GM23338 (cell line): ENCODE data around the gene POLR2A. TPM values are rescaled to one million over a fixed set of nuclear protein-coding genes. Genes with fewer than 3 reads are reported as not detected.

Source experiments
- ATAC-seq: fragments of 200-7000 bp; cut with Tn5 transposase; 3 replicates; pipeline ENCODE4 v1.9.1; 2020
- DNase-seq: peaks from one replicate; pipeline ENCODE4 v3.0.0-alpha.2; 2015; ENCODE audit warnings: low spot score
- H2AFZ ChIP-seq: fragments of 200-600 bp; sonication (generic); 2 replicates; pipeline ENCODE4 v1.8.0; 2016; ENCODE audit warnings: antibody characterized with exemption, mild to moderate bottlenecking, moderate library complexity
- H3F3A ChIP-seq: fragments of 200-600 bp; sonication (generic); replicated peaks from 2 replicates; pipeline ENCODE4 v1.8.0; 2017; ENCODE audit warnings: antibody characterized with exemption, mixed run types, low read depth
- H3K27ac ChIP-seq: fragments of 200-600 bp; sonication (generic); 2 replicates; pipeline ENCODE4 v1.6.1; 2016; ENCODE audit warnings: low read depth
- H3K27me3 ChIP-seq: fragments of 200-600 bp; sonication (generic); 2 replicates; pipeline ENCODE4 v1.8.0; 2016; ENCODE audit warnings: mild to moderate bottlenecking, mixed run types, moderate library complexity; ENCODE audit not compliant: insufficient read depth
- H3K36me3 ChIP-seq: fragments of 200-600 bp; sonication (generic); 2 replicates; pipeline ENCODE4 v1.8.0; 2016; ENCODE audit warnings: mild to moderate bottlenecking; ENCODE audit not compliant: insufficient read depth
- H3K4me1 ChIP-seq: fragments of 200-600 bp; sonication (generic); 2 replicates; pipeline ENCODE4 v1.8.0; 2016; ENCODE audit warnings: mild to moderate bottlenecking, moderate library complexity; ENCODE audit not compliant: insufficient read depth
- H3K4me2 ChIP-seq: fragments of 200-600 bp; sonication (generic); 2 replicates; pipeline ENCODE4 v1.7.1; 2017; ENCODE audit warnings: mixed run types
- H3K4me3 ChIP-seq: fragments of 200-600 bp; sonication (generic); 2 replicates; pipeline ENCODE4 v1.6.1; 2016; ENCODE audit warnings: mixed run types
- H3K79me2 ChIP-seq: fragments of 200-600 bp; sonication (generic); replicated peaks from 2 replicates; pipeline ENCODE4 v1.8.0; 2017; ENCODE audit warnings: mild to moderate bottlenecking; ENCODE audit not compliant: insufficient read depth
- H3K9me2 ChIP-seq: fragments of 200-600 bp; sonication (generic); 2 replicates; pipeline ENCODE4 v1.8.0; 2017; ENCODE audit not compliant: insufficient read depth
- H4K20me1 ChIP-seq: fragments of 200-600 bp; sonication (generic); replicated peaks from 2 replicates; pipeline ENCODE4 v1.8.0; 2017; ENCODE audit warnings: mild to moderate bottlenecking; ENCODE audit not compliant: insufficient read depth
- H3K27ac Mint-ChIP-seq: 2 replicates; pipeline ENCODE4 v1.8.0; 2020; ENCODE audit warnings: inconsistent platforms, mild to moderate bottlenecking, moderate library complexity, mixed read lengths
- H3K27me3 Mint-ChIP-seq: 3 replicates; pipeline ENCODE4 v1.8.0; 2022; ENCODE audit warnings: low read depth, mild to moderate bottlenecking, moderate library complexity, mixed read lengths, inconsistent platforms; ENCODE audit not compliant: insufficient read depth, poor library complexity
- H3K36me3 Mint-ChIP-seq: 3 replicates; pipeline ENCODE4 v1.8.0; 2021; ENCODE audit warnings: low read depth, mild to moderate bottlenecking, inconsistent platforms, moderate library complexity, mixed read lengths
- H3K4me1 Mint-ChIP-seq: 3 replicates; pipeline ENCODE4 v1.8.0; 2020; ENCODE audit warnings: mild to moderate bottlenecking, inconsistent platforms, mixed read lengths
- H3K4me3 Mint-ChIP-seq: 3 replicates; pipeline ENCODE4 v1.8.0; 2021; ENCODE audit warnings: moderate library complexity, mild to moderate bottlenecking, inconsistent platforms, mixed read lengths
- H3K9me3 Mint-ChIP-seq: 3 replicates; pipeline ENCODE4 v1.8.0; 2020; ENCODE audit warnings: moderate library complexity, mild to moderate bottlenecking, inconsistent platforms, mixed read lengths
- CREB1 ChIP-seq: fragments of 250-450 bp; sonication (Bioruptor Pico); IDR thresholded peaks from 2 replicates; pipeline ENCODE4 v1.5.0; 2020; ENCODE audit warnings: low read depth, mild to moderate bottlenecking, moderate library complexity
- EZH2 ChIP-seq: fragments of 200-600 bp; sonication (generic); IDR thresholded peaks from one replicate; pipeline ENCODE4 v1.8.0; 2017; ENCODE audit warnings: antibody characterized with exemption, mild to moderate bottlenecking, low read depth; ENCODE audit not compliant: unreplicated experiment
- EZH2phosphoT487 ChIP-seq: fragments of 200-600 bp; sonication (generic); IDR thresholded peaks from one replicate; pipeline ENCODE4 v1.8.1; 2018; ENCODE audit warnings: antibody characterized with exemption; ENCODE audit not compliant: unreplicated experiment
- JUNB ChIP-seq: IDR thresholded peaks from one replicate; pipeline ENCODE4 v1.6.1; 2016; ENCODE audit warnings: antibody characterized with exemption; ENCODE audit not compliant: unreplicated experiment
- NANOG ChIP-seq: IDR thresholded peaks from 2 replicates; pipeline ENCODE4 v1.6.1; 2016; ENCODE audit warnings: antibody characterized with exemption, borderline replicate concordance
- POLR2AphosphoS5 ChIP-seq: IDR thresholded peaks from 2 replicates; pipeline ENCODE4 v1.6.1; 2016; ENCODE audit warnings: antibody characterized with exemption, low read depth
- STAT1 ChIP-seq: IDR thresholded peaks from one replicate; pipeline ENCODE4 v1.6.1; 2016; ENCODE audit warnings: antibody characterized with exemption; ENCODE audit not compliant: unreplicated experiment
- ZNF114 ChIP-seq: fragments of 250-450 bp; sonication (Bioruptor Pico); IDR thresholded peaks from 2 replicates; pipeline ENCODE4 v1.5.0; 2020; ENCODE audit warnings: mild to moderate bottlenecking, moderate library complexity
- polyA plus RNA-seq: library from polyadenylated mRNA; unstranded; fragments of >200 nt; fragmentation: Nextera tagmentation; extraction: Ambion mirVana; gene quantifications from 2 replicates; pipeline ENCODE4 v1.2.1, GENCODE V29; 2016
- total RNA-seq: library from RNA; depleted of rRNA; stranded (reverse); fragments of >200 nt; shearing (Covaris generic); gene quantifications from 2 replicates; pipeline ENCODE4 v1.2.3, GENCODE V29; 2014
- TF ChIP-seq, protein P1 (sequence below): IDR thresholded peaks from one replicate; pipeline ENCODE4 v1.6.1; 2018; ENCODE audit warnings: antibody characterized with exemption; ENCODE audit not compliant: unreplicated experiment
- TF ChIP-seq, protein P2 (sequence below), 2 experiments: fragments of 200-600 bp in 1 of 2; sonication (generic) in 1 of 2; conservative IDR thresholded peaks; 2 replicates each; pipeline versions ENCODE4 v1.5.1 to v1.6.1; 2016 to 2017; ENCODE audit warnings: antibody characterized with exemption in 2 of 2, low read depth in 2 of 2, mild to moderate bottlenecking in 2 of 2, moderate library complexity in 1 of 2

The POLR2A gene
- total and polyA plus RNA-seq, 2 experiments from 2014 or later: 56.8 to 151 TPM

DNA sequence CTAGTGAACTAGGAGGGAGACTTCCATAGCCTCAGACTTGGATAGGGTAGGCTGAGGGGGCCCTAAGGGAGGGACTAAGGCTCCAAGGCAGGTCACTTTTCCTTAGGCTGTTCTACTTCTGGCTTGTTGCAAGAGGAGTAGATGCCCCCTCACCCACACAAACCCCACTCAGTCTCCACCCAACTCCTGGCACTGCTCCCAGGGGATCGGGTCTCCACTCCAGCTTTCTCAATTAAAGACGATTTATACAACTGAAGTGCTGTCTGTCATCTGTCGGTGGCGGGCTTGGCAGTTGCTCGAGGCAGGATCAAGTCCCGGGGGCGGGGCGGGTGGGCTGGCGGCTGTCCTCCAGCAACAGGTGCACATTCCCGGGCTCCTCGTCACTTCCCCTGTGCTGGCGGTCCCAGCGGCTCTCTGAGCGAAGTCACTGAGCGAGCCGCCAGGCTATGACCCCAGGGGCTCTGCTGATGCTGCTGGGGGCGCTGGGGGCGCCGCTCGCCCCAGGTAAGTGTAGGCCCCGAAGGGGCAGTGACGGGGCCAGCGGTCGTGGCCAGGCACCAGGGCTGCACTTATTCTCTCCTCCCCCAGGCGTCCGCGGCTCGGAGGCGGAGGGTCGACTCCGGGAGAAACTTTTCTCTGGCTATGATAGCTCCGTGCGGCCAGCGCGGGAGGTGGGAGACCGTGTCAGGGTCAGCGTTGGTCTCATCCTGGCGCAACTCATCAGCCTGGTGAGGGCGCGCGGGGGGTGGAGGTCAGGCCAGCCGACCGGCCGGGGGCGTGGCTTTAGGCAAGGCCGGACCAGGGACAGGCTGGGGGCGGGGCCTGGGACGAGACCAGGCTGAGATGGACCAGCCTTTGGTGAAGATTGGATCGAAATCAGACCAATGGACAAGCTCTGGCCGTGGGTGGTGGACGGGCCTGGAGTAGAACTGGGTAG lies 39.2 kb upstream of the POLR2A start, which contains the start of gene CHRNB1 (continued):
- TF ChIP-seq NANOG (no peak), POLR2AphosphoS5 (peak; percentile 63), JUNB (no peak), EZH2phosphoT487 (no peak), ZNF114 (CRISPR knock-in tag) (no peak), EZH2 (no peak), STAT1 (no peak), CREB1 (no peak)
- TF ChIP-seq, protein P1, sequence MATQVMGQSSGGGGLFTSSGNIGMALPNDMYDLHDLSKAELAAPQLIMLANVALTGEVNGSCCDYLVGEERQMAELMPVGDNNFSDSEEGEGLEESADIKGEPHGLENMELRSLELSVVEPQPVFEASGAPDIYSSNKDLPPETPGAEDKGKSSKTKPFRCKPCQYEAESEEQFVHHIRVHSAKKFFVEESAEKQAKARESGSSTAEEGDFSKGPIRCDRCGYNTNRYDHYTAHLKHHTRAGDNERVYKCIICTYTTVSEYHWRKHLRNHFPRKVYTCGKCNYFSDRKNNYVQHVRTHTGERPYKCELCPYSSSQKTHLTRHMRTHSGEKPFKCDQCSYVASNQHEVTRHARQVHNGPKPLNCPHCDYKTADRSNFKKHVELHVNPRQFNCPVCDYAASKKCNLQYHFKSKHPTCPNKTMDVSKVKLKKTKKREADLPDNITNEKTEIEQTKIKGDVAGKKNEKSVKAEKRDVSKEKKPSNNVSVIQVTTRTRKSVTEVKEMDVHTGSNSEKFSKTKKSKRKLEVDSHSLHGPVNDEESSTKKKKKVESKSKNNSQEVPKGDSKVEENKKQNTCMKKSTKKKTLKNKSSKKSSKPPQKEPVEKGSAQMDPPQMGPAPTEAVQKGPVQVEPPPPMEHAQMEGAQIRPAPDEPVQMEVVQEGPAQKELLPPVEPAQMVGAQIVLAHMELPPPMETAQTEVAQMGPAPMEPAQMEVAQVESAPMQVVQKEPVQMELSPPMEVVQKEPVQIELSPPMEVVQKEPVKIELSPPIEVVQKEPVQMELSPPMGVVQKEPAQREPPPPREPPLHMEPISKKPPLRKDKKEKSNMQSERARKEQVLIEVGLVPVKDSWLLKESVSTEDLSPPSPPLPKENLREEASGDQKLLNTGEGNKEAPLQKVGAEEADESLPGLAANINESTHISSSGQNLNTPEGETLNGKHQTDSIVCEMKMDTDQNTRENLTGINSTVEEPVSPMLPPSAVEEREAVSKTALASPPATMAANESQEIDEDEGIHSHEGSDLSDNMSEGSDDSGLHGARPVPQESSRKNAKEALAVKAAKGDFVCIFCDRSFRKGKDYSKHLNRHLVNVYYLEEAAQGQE: no peak
- TF ChIP-seq, protein P2, sequence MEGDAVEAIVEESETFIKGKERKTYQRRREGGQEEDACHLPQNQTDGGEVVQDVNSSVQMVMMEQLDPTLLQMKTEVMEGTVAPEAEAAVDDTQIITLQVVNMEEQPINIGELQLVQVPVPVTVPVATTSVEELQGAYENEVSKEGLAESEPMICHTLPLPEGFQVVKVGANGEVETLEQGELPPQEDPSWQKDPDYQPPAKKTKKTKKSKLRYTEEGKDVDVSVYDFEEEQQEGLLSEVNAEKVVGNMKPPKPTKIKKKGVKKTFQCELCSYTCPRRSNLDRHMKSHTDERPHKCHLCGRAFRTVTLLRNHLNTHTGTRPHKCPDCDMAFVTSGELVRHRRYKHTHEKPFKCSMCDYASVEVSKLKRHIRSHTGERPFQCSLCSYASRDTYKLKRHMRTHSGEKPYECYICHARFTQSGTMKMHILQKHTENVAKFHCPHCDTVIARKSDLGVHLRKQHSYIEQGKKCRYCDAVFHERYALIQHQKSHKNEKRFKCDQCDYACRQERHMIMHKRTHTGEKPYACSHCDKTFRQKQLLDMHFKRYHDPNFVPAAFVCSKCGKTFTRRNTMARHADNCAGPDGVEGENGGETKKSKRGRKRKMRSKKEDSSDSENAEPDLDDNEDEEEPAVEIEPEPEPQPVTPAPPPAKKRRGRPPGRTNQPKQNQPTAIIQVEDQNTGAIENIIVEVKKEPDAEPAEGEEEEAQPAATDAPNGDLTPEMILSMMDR (conservative IDR thresholded peaks at IDR 0.05; ENCODE audit: low read depth in 2 of 2): peak in 1 of 2 experiments; percentile 37; a peak in 2 of 4 replicates

DNA sequence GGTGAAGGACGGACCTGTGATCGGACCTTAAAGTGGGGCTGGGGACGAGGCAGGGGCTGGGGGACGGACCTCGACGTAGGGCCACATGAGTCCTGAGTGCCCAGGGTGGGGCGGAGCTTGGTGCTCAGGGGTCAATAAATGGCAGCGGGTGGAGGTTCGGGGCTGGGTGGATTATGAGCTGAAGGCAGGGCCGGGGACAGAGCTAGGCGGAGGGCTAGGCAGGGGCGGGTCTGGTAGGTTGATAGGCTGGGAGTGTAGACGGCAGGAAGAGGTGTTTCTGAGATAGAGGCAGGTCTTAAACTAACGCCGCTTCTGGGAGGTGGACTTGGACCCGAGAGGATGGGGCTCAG lies 38.6 kb upstream of the POLR2A start:
- peaks cover 34% of the 10 kb centered on the region for H3K4me1 Mint-ChIP-seq
- H3K4me3 ChIP-seq: peak overlapping the region; percentile 90
- no peaks in the 10 kb centered on the region for H3K79me2 ChIP-seq
- H3K27ac Mint-ChIP-seq: peak overlapping the region; percentile 96
- 0 out of 2 replicates have a peak, but pooled peaks cover 3% of the 10 kb centered on the region for H4K20me1 ChIP-seq
- peaks cover 12% of the 10 kb centered on the region; the same call in 2 of the 3 replicates for H3K36me3 Mint-ChIP-seq
- no peaks in the 10 kb centered on the region for H3K9me2 ChIP-seq
- H3K9me3 Mint-ChIP-seq: no peaks in the 10 kb centered on the region; the same call in 2 of the 3 replicates
- H3K4me1 ChIP-seq: peaks cover 41% of the 10 kb centered on the region
- peaks cover 38% of the 10 kb centered on the region for H3K27me3 ChIP-seq
- peak; percentile 94 for DNase-seq
- peaks cover 34% of the 10 kb centered on the region for H3F3A ChIP-seq
- H3K36me3 ChIP-seq: no peaks in the 10 kb centered on the region
- no peak for TF ChIP-seq ZNF114 (CRISPR knock-in tag)
- H3K4me3 Mint-ChIP-seq: peak overlapping the region; percentile 91
- H2AFZ ChIP-seq: peak overlapping the region; percentile 97
- peak overlapping the region; percentile 90 for H3K27ac ChIP-seq
- H3K27me3 Mint-ChIP-seq: peaks cover 34% of the 10 kb centered on the region
- peak; percentile 83 for ATAC-seq
- H3K4me2 ChIP-seq: peak overlapping the region; percentile 99
